ENCODE data around the gene USP5.

DNA sequence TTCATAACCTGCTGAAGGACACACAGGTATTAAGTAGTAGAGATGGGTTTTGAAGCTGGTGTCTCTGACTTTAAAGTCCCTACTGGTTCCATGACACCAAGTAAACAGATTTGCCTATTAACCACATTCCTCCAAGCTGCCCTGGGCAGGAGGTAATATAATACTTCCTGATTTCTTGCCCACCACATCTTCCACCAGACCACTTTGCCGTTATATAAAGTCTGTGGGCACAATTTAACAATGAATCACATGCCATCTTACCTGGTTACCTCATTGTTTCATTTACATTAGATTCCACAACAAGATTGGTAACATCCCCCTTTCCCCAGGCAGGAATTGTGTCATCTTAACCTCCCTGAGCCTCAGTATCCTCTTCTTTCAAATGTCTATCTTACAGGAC lies 51.8 kb downstream of the USP5 start:
- TF ChIP-seq CTCF (IDR thresholded peaks at IDR 0.05) (no peak), POLR2A (IDR thresholded peaks at IDR 0.05) (no peak)

All from heart left ventricle (tissue), 13 donors.